Measurements from ENCODE around the gene GALNT15.
A peak's percentile ranks its signal among the peaks of the same experiment; 100 is the strongest.

Gene GALNT15

DNA sequence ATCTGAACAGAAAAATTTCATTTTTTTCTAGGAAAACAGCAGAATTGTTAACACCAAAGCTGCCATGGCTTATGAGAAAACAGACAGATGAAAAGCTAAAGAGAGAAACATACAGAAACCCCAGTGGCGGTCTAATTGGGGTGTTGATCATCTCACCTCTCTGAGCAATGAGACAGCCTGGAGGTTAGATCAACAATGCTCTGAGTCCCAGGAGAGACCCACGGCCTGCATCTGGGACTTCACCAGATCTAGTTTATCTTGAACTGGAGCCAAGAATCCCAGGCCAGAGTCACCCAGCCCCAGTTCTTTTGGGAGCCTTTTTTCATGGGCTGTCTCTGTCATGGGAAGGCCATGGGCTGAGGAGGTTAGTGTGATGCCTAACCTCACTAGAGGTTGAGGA is 3.5 kb upstream of the GALNT15 start:
- no peak for DNase-seq

DNA sequence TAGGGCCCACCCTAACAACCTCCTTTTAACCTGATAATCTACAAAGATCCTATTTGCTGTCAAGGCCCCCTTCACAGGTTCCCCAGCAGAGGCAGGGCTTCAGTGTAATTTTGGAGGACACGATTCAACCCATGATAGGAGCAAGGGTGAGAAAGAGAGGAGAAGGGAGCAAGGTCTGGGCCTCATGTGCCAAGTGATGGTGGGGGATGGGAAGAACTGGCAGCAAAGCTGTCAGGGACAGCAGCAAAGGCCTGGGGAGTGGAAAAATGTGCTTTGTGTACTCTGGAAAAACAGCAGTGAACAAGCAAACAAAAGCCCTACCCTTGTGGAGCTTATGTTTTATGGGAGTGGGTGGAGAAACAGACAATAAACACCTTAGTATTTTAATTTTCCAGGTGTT is 2.7 kb upstream of the GALNT15 start:
- no peak for DNase-seq

DNA sequence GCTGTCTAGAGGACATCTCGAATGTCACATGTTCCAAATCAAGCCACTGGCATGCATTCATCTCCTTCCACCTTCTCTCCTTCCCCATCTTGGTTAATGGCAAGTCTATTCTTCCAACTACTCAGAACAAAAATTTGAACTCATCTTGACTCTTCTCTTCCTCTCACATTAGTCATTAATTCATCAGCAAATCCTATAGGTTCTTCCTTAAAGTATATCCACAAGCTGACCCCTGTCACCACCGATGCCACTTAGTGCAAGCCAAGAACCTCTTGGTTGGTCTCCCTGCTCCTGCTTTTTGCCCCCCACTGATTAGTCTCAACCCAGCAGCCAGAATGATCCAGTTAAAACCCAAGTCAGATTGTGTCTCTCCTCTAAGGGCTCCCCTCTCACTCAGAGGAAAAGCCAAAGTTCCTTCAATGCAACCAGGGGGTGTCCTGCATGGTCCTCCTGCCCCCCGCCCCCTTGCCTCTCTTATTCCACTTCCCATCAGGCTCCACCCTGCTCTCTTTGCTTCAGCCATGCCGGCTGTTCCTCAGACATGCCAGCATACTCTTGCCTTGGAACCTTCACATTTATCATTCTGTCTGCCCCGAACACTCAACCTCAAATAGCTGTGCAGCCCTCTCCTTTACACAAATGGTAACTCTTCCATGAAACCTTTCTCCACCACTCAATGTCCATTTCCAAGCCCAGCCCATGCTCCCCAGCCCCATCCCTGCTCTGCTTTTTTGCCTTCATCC is 1.0 kb upstream of the GALNT15 start:
- no peak for DNase-seq

DNA sequence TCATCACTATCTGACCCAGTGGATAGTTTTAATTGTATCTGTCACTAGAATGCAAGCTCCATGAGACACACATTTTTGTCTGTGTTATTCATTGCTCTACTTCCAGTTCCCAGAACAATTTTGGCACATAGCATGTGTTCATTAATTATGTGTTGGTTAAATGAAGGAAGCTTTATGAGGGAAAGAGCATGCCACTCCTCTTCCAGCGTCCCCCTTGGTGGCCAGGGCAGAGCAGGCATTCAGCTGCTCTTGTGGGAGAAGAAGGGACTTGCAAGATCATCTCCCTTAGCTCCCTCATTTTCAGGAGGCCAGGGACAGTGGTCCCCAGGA is 489 bp upstream of the GALNT15 start:
- DNase-seq: no peak

DNA sequence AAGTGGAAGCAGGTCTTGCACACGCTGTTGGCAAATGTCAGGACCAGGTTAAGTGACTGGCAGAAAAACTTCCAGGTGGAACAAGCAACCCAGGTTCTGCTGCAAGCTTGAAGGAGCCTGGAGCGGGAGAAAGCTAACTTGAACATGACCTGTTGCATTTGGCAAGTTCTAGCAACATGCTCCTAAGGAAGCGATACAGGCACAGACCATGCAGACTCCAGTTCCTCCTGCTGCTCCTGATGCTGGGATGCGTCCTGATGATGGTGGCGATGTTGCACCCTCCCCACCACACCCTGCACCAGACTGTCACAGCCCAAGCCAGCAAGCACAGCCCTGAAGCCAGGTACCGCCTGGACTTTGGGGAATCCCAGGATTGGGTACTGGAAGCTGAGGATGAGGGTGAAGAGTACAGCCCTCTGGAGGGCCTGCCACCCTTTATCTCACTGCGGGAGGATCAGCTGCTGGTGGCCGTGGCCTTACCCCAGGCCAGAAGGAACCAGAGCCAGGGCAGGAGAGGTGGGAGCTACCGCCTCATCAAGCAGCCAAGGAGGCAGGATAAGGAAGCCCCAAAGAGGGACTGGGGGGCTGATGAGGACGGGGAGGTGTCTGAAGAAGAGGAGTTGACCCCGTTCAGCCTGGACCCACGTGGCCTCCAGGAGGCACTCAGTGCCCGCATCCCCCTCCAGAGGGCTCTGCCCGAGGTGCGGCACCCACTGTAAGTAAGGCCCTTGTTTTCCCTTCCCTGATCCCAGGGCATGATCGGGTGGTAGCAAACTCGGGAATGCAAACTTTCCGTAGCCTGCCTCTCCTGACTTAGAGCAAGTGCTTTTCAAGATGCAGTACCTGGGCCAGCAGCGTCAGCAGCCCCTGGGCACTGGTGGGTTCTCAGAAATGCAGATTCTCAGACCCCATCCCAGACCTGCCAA is 759 bp downstream of the GALNT15 start:
- no peak for DNase-seq

DNA sequence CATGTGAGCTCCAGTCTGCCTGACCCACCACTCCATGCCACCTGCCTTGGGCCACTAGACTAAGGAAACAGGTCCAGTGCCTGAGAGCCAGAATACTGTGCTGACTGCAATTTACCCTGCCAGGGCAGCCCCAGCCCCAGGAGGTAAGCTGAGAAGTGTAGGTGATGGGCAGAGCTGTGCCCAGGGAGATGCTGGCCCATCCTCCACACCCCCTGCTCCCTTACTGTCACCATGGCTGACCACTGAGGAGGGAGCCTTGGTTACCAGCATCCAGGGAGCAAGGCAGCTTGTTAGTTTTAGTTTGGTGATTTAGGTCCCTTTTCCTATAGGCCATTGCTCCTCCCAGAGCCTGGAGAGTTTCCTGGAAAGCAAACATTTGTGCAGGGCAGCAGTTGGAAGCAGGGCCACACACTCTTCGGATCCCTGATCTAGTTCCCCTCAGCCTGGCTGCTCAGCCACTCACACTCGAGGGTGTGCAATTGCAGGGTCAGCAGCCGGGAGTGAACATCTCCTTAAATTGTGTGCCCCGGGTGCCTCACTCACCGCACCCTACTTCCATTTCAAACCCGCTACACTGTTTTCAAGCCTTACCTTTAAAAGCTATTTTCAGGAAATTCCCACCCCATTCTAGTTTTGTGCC is 2.0 kb downstream of the GALNT15 start:
- DNase-seq: no peak

DNA sequence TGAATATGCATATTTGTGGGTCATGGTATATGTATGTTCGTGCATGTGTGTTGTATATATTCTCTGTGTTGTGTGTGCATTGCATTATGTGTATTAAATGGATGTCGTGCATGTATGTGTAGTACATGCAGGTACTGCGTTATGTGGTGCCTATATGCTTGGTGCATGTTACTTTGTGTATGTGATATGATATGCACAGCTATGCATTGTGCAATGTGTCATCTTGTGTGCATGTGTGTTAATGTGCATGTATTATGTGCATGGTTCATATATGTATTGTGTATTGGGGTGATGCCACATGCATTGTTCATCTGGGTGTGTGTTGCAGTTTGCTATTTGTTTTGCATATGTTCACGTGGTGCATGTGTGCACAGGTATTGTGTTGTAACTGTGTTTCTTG is 2.9 kb downstream of the GALNT15 start:
- DNase-seq: no peak

DNA sequence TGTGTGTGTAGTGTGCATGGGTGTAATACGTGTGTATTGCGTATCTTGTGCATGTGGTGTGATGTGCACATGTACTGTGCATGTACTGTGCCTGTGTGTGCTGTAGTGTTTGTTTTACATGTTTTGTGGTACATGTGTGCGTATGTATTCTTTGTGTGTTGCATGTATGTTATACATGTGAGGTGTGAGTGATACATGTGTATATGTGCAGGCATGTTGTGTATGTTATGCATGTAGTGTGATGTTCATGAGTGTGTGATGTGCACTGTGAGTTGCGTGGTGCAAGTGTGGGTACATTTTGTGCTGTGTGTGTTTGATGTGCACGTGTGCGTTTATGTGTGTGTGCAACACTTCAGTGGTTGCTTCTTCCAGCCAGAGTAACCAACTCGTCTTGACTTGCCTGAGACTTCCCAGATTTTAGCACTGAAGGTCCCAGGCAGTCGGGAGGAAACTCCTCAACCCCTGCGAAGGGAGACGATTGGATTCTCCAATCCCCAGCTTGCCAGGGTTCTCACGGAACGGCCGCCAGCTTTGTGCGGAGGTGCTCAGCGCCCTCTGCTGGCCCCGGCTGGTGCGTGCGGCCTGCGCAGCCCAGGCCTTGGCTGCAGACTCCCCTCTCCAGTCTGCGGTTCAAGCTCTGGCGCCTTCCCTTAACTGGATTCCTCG is 3.6 kb downstream of the GALNT15 start:
- DNase-seq: peak; percentile 88

DNA sequence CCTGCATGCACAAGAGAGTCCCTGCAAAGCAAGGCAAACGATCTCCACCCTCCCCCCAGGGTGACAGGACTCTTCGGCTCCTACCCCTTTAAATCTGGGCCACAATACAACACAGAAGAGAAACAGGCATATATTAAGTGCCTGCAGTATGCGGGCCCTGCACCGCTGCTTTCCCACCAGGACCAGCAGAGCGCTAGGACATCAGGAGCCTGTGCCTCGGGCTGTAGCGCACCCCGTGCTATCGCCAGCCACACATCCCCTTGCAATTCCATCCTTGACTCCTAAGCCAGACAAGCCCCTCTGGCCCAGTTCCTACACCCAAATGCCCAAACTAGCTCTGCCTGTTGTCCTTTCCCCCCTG is 4.1 kb downstream of the GALNT15 start:
- DNase-seq: no peak

DNA sequence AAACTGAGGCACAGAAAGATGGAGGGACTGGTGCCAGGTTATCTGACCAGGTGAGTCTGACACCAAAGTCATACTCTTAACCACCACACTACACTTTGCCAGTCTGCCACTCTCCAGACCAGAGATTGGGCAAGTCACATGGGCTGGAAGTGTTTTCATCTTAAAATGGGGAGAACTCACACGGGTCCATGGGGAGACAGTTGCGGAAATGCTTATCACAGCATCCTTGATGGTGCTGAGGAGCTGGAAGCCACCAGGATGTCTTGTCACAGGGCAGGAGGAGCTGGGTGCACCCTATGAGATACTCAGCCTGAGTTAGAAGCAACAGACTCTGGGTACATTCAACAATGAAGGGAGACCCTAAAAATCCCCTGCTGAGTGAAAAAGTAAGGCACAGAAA is 4.8 kb downstream of the GALNT15 start:
- no peak for DNase-seq

DNA sequence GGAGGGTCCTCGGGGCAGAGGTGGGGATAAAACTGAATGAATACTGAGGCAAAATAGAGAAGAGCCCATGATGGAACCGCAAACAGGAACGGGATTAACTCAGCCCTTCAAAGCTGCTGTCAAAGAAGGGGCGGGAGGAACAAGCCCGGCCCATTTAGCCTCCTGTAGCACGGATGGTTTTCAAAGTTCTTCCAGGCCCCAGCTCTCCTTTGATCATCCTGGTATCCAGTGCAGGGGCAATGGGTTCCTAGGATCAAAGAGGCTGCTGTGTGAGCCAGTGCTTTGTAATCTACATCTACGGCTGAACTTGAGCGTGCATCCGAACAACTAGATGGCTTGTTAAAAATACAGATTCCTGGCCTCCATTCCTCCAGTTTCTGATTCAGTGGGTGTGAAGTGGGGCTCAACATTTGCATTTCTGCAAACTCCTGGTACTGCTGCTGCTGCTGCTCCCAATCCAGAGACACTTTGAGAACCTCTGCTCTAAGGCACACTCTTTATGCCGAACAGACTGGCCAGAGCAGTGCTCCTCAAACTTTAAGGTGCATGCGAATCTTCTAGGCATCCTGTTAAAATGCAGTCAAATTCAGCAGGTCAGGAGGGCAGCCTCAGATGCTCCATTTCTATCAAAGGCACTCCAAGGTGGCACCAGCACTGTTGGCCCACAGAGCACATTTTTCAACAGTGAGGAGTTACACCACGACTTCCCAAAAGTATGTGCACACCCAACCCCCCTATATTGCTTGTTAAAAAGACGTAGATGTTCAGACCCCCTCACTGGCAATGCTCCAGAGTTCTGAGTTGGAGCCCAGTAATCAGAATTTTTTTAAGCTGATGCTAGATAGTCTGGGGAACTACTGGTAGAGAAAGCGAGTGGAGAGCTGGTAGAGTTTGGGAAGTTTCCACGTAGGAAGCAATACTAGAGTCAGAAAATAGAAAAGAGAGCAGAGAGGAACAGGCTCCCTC is 5.6 kb downstream of the GALNT15 start:
- no peak for DNase-seq

DNA sequence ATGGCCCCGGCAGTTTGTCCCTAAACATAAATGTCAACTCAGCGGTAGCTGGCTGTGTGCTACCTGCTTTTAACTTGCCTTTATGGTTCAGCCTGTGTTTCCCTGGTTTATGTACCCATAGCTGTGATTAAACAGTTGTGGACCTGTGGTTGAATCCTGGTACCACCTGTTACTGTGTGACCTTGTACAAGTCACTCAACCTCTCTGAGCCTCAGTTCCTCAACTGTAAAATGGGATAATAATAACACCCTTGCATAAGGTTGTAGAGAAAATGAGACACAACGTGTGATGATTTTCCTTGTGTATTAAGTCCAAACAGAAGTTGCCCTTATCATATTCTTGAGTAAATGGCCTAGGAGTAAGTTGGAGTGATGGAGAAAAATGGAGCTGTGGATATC is 6.3 kb downstream of the GALNT15 start:
- DNase-seq: no peak

DNA sequence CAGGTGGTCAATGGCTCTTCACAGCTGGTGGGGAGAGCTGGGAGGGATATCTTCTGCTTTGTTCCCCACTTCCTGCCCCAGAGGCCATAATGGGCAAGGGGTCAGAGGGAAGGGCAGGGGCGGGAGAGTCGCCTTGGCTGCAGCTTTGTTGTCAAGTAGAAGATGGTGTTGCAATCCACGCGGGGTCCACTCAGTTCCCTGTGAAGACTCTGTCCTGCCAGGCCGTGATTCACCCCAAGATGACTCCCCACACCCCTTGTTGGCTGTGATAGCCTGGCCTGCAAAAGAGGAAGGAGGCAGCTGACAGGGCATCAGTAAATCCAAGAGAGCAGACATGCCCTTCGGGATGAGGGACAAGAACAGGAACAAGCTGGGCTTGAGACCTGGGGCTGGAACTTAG is 6.9 kb downstream of the GALNT15 start:
- DNase-seq: no peak

DNA sequence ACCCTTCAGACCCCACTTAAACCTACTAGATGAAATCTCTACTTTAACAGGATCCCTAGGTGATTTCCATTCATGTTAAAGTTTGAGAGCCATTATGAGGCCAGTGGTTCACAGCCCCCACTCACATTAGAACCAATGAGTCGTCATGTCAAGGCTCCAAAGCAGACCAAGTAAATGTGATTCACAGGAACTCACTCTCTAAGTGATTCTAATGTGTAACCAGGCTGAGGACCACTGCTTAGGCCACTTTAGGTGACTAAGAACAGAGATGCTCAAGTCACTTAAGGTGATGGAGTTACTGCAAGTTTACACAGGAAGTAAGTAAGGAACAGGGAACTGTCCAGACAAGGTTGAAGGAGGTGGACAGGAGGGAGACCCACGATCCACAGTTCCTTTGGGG is 7.7 kb downstream of the GALNT15 start:
- no peak for DNase-seq

DNA sequence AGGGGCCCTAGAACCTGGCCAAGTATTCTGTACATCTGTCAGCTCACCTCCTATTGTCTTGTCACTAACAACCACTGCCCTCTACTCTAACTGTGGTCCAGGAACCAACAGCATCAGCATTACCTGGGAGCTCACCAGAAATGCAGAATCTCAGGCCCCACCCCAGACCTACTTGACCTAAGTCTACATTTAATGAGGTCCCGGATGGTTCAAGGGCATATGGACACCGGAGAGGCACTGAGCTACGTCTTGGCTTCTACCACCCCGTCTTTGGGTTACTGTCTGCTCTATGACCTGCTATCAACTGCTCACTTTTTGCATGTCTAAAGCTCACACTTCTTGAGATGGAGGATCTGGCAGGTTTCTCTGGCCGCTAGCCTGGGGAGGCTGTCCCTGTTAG is 8.1 kb downstream of the GALNT15 start:
- DNase-seq: no peak

DNA sequence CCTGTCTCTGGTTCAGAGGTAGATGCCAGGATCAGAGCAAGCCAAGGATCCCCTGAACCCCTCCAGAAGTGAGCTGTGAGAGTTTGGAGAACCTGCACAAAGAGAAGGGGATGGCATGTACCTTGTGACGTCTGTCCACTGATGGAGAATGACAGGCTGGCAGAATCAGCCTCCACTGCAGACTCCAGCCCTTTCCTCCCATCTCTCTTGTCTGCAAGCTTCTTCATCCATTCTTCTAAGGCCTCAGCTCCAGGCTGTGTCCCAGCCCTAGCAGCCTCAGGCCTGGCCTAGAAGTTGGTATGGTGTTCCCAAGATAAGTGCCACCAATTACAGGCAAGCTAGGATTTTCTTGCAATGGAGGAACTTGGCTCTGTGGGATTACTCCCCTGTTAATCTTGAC is 8.6 kb downstream of the GALNT15 start:
- DNase-seq: no peak

DNA sequence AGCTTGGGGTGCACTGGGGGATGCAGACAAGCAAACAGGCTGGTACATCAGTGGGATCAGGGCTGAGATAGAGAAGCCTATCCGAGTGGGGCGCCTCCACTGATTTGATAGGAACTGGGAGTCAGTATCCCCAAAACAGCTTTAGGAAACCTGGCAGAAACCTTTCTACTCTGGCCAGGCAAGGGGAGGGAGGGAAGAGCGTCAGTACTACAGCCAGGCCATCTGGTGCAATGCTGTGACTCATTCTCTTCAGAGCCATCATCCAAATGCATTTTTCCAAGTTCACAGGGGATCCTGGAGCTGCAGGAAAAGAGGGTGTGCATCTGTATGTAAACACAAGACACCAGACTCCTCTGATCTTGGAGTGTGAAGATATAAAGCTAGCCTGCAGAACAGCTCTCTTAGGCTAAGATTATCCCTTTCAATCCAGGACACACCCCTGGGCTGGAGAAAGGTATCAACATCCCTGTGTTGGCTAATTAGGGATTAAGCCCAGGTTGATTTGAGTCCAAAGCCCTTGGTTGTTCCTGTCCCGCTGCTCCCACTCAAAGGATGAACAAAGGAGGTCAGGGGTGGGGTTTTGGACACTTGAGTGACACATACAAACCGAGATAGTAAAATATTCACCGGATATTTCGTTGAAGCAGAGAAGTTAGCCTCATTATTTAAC is 9.3 kb downstream of the GALNT15 start:
- DNase-seq: peak; percentile 45

DNA sequence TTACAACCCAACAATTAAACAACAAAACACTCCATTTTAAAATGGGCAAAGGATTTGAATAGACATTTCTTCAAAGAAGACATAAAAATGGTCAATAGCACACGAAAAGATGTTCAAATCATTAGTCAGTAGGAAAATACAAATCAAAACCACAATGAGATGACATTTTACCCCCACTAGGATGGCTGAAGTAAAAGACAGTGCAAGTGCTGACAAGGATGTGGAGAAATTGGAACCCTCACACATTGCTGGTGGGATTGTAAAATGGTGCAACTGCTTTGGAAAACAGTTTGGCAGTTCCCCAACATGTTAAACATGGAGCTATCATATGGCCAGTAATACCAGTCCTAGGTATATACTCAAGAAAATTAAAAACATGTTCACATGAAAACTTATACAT is 11.6 kb downstream of the GALNT15 start:
- DNase-seq: no peak

DNA sequence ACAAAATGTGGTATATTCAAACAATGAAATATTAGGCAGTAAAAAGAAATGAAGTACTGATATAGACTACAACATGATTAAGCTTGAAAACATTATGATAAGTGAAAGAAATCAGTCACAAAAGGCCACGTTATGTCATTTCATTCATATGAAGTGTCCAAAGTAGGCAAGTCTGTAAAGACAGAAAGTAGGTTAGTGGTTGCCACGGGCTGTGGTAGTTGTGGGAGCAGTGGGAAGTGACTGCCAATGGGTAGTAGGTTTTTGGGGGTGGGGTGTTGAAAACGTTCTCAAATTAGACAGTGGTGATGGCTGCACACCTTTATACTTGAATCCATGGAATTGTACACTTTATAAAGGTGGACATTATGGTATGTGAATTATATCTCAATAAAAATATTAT is 12.1 kb downstream of the GALNT15 start:
- DNase-seq: no peak

DNA sequence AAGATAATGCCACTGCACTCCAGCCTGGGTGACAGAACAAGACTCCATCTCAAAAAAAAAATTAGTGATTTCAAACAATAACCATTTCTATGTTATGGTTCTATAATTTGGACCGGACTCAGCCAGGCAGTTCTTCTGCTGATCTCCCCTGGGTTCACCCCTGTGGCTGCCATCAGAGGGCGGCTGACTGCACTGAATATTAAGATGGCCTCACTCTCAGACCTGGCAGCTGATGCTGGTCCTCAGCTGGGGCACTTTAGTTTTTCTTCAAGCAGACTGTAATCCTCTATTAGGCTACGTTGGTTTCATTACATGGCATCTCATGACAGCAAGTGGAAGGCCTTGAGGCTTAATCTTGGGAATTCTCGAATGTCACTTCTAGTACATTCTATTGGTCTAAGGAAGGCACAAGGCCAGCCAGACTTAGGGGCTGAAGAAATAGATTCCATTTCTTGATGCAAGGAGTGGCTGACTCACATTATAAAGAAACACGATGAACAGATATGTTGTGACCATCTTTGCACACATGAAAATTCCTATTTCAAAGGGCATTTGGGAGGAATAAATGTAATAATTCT is 12.8 kb downstream of the GALNT15 start:
- no peak for DNase-seq

DNA sequence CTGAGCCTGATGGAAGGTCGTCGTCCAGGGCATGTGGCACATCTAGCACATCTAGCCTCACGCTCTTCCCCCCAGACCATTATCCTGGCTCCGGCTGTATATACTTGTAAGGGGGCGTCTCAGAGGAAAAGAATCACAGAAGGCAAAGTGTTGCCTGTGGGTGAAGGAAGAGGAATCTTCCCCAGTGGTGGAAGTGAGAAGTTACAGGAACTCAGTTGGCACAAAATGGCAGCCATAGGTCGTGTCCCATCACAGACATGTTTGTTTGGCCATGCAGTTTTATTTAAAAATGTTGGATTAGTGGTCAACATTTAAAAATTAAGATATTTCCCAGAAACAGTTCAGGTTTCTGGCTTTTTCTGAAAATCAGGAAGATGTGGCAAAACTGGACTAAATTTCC is 13.6 kb downstream of the GALNT15 start:
- no peak for DNase-seq
